Stimulated activated CD4-positive, alpha-beta T cell treated with anti-CD3 and anti-CD28 coated beads, TNF-alpha, amount 100 ng/mL, for 4 hours (primary cell): ENCODE measurements around the gene TNNT2.

ENCODE experiments used
- DNase-seq, 3 experiments: peaks; one replicate each; pipeline ENCODE4 v3.0.0-alpha.2; 2020; ENCODE audit warnings: low read depth in 3 of 3

The TNNT2 gene

DNA sequence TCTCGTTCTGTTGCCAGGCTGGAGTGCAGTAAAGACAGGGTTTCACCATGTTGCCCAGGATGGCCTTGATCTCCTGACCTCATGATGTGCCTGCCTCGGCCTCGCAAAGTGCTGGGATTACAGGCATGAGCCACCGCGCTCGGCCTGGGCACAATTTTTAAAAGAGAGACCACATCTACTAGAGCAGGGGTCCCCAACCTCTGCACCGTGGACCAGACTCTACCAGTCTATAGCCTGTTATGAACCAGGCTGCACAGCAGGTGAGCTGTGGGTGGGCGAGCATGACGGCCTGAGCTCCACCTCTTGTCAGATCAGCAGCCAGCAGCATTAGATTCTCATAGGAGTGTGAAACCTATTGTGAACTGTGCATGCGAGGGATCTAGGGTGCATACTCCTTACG lies 20.8 kb downstream of the TNNT2 start:
- DNase-seq: no peak

DNA sequence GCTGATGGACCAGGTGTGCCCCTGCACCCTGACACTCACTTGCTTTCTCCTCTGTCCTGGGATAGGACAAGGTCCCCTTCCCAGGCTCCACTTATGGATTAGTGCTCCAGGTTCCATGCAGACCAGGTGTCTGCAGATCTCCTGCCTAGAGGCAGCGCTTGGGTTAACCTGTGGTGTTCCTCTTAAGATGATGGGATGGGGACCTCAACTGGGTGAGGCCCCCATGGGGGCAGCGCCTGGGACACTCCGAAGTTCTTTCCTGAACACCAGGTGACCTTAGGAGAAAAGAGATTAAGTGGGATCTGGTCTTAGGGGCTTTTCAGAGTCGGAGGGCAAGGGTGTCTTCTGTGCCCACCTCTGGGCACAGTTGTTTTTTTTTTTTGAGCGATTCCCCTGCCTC lies 21.2 kb downstream of the TNNT2 start:
- DNase-seq: no peak

DNA sequence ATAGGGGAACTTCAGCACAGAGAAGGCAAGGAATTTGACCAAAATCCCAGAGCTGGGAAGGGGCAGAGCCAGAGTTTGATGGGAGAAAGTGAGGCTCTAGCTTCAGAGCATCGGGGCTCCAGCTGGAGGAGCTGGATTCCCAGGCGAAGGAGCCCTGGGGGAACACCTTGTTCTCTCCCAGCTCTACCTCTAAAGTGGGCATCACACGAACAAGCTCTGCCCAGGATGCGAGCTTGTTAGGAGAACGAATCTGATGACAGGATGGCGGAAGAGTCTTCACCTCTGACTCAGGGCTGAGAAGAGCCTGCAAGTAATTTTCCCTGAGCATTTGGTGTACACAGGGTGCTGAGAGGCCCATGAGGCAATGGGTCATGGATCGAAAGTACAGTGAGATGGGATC lies 22.0 kb downstream of the TNNT2 start:
- DNase-seq: no peak

DNA sequence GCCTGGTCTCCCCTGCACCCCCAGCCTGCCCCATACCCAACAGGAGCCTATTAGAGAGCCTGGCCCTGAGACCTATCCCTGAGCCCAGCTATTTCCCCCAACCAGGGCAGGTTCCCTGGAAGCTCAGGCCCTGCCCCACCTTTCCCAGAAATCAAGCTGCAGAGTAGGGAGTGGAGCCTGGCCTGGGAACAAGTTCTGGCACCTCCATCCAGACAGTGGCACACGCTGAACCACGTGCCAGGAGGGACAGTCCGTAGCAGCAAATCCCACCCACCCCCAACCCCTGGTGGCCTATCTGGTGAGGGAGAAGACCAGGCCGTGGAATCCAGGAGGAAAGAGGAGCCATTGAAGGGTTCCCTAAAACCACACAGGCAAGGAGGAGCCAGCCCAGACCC lies 22.6 kb downstream of the TNNT2 start:
- DNase-seq: no peak

DNA sequence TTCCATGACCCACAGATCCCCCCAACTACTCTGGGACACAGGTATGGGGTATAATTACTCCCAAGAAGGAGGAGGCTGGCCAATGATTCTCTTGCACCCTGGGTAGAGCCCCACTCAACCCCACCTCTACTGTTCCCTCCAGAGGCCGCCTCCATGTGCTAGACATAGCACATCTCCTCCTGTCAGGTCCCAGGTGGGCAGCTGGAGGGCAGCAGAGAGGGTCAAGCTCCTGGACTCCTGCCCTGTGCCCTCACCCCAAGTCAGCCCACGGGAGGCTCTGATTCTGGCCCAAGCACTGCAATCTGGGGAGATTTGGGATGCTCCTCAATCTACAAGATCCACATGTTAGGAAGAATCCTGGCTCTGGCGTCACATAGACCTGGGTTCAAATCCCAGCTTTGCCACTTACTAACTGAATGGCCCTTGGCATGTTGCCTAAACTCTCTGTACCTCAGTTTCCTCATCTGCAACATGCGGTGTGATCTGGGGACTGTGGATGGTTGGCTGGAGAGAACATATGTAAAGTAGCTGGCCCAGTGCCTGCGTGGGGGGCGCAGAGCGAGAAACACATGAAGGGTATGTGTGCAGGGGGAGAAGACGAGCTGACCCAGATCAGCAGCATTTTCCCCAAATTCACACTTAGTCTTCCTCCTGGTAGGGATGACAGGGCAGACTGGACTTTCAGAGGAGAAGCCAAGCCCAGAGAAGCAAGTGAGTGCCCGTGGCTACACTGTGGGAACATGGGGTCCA lies 23.2 kb downstream of the TNNT2 start:
- no peak for DNase-seq

DNA sequence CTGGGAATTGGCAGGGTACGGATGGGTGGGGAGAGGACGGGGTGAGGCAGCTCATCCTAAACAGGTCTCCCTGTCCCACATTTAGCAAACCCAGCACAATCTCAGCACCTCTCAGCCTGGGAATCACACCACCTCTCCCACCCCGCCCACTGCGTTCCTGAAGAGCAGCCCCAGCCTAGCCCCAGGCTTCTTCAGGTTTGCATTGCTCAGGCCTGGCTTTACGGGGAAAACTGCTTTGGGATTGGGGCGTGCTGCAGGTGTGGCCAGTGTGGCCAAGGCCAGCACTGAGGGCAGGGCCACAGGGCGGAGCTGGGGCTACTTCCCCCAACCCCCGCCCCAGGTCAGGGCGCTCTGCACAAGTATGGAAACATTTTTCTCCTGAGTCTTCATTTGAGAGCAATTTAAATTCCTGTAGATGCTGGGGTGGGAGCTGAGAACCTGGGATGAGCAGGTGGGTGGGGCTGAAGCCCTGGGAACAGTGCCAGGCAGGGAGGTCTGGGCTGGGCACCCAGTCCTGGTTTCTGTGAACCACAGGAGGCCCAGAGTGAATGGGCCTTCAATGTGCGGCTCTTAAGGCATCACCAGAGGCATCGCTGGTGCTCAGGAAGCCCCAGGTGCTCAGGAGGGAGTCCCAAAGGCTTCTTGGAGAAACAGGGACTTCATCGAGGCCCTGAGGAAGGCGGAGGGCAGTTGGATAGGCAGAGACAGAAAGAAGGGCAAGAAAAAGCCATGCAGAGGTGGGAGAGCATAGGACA lies 24.1 kb downstream of the TNNT2 start:
- no peak for DNase-seq

DNA sequence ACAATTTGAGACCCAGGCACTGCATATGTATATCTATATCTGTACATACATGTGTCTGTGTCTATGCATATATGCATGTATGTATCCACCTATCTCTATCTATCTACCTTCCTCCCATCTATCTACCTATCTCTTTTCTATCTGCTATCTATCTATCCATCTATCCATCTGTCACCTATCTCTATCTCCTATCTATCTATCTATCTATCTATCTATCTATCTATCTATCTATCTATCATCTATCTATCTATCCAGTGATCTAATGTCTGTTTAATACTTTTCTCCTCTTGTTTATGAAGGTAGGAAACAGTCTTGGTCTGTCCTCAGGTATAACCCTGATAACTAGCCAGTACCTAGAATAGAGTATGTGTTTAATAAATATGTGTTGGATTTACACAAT lies 25.9 kb downstream of the TNNT2 start:
- no peak for DNase-seq

DNA sequence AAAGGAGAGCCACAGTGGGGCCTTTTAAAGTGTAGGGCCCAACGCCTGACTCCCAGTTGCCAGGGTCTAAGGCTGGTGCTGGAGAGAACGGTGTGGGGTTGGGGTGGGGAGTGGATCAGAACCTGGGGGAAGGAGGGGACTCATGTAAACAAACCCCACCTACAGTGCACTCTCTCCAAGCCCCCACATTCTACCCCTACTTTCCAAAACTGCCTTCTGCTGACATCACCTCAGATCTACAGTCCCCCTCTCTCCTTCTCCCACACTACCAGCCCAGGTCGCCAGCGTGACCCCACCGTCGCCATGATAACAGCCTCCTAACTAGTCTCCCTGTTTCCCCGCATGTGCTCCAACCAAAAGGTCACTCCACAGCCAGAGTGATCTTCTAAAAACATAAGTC lies 26.6 kb downstream of the TNNT2 start:
- no peak for DNase-seq

DNA sequence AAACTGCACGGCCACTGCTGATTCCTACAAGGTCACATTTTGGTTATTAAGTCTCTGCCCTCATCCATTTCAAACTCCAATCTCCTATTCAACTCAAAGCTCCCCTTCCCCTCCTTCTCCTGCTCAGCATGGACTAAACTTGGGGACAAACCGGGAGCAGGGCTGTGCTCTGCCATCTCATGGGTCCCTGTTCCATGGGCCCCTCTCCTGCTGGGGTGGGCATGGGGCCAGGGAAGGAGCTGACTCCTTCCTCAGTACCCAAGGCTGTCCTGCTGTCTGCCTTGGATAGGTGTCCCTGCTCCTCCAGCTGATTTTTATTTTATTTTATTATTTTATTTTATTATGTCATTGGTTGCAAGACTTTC lies 27.1 kb downstream of the TNNT2 start:
- no peak for DNase-seq

DNA sequence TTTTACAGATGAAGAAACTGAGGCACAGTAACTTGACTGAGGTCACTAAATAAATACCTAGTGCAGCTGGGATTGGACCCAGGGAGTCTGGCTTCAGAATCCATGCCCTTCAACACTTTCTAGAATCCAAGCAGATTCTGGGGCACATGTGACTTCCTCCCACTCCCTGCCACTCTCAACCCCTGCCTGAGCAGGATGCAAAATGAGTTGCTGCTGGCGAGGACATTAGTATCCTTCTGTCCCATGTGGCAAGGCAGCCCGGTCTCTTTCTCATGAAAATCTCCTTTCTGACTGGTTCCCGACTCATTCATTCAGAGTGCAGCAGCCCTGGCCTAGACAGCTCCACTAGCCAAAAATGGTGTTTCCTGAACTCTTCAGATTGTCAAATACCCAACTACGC lies 28.4 kb downstream of the TNNT2 start:
- DNase-seq: no peak

DNA sequence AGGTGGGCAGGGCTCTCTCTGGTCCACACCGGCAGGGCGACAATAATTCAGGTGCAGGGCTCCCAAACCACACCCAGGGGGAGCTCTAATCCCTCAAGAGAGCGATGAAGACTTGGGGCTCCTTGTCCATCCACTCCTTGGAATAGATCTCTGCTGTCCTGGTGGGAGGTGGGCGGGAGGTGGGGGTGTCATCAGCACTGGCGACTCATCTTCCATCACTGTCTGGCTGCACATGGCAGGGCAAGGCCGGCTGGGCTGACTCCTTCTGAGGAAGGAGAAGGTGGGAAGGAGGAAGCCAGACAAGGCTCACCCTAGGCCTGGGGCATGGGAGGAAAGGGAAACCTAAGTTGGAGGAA lies 29.3 kb downstream of the TNNT2 start:
- no peak for DNase-seq

DNA sequence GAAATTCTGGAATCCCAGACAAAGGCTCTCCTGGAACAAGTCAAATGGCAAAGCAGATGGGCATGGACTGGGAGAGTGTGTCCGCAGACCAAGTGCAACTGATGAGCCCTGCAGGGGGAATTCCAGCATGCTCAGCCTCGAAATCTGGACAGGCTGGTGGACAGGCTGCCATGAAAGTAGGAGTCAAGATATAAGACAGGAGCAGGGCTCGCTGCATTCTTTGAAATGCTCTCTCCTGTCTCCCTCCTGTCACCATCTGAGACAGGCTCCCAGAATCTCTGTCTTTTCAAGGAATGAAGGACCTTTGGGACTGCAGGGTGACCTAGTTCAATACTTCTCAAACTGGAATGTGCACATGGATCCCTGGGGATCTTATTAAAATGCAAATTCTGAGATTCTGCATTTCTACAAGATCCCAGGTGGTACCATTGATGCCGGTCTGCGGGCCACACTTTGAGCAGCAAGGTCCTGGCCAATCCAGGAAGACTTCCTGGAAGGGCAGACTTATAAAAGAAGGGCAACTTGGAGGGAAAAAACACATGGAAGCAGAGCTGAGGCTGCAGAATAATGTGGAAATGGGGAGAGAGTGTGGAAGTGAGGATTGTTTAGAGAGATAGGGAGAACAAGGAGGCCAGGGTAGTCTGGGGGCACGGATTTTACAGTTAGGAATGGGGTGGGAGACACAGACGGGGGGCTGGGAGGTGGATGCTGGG lies 29.8 kb downstream of the TNNT2 start:
- DNase-seq: no peak

DNA sequence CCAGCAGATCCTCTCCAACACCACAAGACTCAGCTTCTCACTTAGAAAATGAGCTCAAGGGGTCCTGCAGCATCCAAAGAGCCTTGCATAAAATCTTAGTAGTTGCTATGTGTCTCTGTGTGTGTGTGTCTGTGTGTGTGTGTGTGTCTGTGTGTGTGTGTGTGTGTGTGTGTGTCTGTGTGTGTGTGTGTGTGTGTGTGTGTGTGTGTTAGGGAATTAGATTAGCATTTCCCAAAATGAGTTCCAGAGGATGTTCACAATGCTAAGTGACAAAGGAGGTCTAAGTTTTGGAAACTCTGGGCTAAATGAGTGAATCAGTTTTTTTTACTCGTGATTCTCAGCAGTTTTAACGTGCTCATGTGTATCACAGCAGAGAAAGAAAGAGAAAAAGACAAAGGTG lies 30.5 kb downstream of the TNNT2 start:
- DNase-seq: no peak

DNA sequence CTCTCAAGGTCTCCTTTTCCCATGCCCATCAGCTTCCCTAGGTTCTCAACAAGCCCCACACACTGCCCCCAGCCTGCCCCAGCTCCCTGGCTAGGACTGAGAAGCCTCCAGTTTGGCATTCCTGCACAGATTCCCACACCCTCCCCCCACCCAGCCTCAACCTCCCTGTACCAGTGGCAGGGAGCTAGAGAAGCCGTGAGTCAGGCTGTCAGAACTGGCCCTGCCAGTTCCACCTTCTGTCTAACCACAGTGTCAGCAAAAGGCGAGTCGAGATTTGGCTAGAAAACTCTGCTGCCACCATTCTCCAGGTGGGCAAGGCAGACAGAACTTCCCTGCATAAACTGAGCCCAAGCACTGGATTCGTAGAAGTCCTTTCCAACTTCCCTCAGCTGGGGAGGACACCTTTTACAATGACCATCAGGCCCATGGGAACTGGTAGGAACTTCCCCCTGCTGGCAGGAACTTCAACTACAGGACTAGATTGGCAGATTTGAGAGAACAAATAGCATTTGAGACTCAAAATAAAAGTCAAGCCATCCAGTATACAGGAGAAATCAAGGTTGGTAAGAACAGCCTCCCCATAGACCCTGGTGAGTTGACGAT lies 31.0 kb downstream of the TNNT2 start:
- no peak for DNase-seq

DNA sequence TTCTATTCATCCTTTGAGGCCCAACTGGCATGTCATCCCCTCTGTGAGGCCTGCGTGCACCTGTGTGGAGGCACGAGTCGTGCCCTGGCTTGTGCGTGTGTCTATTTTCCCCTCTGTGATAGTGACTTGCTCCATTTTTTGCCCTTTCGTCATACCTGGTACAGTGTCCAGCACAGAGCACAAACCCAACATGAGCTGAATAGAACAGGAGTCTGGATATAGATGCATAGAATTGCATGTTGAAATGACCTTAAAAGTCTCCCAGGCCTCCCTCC lies 32.5 kb downstream of the TNNT2 start:
- DNase-seq: no peak

DNA sequence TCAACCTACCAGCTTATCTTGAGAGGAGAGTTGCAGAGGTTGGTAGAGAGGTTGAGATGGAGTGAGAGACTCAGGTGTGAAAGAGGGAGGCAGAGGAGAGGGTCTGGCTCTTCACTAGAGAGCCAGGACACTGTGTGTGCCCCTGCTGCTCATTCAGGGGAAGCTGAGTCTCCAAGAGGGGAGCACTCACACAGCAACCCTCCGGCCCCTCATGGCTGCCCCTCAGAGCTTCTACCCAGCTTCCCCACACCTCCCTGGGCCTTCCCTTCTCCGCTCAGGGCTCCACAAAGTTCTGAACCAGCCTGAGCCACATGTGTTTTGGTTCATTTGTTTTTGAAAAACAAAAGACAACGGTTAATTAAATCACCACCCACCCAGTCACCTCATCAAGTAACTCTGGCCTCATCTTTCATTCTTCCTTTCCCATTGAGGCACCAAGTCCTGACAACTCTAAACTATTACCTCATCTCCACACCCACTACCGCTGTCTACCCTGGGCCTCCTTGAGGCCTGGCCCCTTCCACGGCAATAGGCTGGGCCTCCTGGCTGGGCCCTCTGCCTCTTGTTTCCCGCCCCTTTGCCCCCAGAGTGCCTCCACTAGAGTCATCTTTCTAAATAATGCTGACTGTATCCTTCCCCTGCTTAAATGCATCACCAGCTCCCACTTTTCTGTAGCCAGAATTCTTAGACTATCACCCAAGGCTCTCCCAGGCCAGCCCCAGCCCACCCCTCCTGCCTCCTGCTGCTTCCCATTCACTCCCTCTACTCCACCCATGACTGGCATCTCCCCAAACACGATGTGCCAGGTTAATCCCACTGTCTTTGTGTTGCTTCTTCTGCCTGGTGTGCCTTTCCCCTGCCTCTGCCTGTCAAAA lies 33.0 kb downstream of the TNNT2 start:
- no peak for DNase-seq

DNA sequence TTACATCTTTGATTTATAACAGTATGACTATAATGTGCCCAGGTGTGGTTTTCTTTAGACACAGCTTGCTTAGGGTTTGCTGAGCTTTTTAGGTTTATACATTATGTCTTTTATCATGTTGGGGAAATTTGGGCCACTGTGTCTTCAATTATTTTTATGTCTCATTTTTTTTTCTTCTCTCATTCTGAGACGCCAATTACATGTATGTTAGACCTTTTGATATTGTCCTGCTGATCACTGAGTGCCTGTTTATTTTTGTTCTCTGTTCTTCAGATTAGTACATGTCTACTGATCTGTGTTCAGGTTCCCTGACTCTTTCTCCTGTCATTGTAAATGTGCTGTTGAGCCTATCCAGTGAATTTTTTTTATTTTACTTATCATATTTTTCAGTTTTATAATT lies 36.1 kb downstream of the TNNT2 start:
- no peak for DNase-seq

DNA sequence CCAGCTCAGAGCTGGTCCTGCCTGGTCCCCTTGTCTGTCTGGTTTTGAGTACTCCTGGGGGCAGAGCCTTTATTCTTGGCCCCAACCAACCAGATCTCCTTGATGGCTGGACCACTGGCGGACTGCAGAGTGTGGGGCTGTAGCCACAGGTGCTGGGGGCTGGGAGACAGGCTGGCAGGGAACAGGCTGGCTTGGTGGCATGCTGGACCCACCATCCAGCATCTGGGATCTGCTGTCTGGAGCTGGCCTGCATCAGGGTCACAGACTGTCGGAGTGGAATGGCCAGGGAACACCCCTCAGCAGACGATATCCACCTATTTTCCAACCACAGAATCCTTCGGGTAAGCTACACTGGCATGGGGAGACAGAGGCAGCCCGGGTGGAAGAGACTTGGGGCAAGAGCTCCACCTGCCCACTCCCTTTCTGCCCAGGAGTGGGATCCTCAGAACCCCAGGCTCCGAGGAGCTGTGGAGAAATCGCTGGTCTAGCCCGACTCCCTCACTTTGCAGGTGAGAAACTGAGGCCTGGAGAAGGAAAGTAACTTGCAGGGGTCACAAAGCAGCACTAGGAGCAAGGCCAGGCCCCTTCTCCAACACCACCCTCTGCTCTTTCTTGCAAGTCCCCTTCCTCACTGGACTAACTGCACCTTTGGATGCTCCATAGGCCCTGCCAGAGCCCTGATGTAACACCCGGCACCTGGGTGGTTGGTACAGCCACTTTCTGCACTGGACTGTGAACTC lies 40.6 kb downstream of the TNNT2 start:
- no peak for DNase-seq

DNA sequence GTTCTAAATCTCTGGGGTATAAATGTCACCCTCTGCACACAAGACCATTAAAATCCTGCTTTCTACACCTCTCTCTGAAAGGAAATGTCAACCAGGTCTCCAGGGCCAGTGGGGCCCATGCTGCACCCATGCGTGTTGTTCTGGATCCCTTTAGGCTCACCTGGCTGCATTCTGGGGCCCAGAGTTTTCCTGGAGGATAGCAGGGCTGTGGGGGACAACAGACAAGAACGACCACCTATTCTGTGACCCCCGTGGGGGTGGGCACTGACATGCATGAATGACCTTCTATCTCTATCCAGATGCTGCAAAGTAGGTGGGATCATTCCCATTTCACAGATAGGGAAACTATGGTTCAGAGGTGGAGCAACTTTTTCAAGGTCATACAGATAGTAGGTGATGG lies 41.6 kb downstream of the TNNT2 start:
- no peak for DNase-seq

DNA sequence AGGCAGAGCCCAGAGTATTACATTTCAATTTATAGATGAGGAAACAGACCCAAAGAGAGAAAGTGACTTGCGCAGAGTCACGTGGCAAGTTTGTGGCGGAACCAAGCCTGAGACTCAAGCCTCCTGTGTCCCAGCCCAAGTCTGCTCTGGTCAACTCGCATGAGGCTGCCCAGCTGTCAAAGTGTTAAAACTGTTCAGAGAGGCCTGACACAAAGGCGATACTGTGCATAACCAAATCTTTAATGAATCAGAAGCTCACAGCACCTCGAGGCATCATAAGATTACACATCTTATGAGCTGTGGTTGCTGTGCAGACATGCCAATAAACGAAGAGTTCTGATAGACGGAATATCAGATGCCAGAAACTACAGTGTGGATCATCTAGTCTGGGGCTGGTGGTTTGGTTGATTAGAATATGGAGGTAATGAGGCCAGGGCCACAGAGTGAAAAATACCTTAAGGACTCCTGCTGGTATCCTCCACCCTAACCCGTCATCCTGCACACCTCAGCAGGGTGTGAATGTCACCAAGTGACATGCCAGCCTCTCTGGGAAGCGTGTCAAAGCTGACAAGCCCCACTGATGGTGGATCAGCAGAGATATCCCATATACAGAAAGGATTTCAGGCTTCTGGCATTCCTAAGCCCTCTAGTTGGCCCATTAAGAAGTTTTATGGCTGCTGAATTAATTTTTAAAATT lies 42.2 kb downstream of the TNNT2 start:
- DNase-seq: no peak
